ENCODE results near the gene PIGC. TPM values are rescaled to one million over a fixed set of nuclear protein-coding genes. Genes with fewer than 3 reads are reported as not detected.

The PIGC gene
- total RNA-seq, 1 donor from 2014 or later = 30.5 TPM

DNA sequence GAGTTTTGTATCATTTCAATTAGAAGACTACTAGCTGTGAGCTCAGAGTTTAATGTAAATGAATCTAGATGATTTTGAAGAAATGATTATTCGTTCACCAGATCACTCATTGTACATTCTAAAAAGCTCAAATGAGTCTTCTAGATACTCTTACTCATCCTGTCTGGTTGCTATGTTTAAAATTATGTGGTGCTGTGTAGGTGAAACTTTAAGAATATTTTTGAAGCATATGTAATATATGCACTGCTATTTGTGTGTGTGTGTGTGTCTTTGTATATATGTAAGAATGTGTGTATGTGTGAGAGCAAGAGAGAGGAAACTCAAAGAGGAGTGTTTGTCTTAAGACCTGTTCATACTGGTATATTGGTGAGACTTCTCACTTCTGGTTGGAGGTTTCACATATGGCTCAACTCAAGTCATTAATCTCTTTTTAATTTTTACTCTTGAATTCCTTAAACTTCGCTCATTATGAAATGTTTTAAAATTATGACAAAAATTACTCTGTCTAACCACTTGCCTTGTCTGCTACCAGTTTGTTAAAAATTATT, 32.0 kb downstream of the PIGC start:
- TF ChIP-seq CTCF (IDR thresholded peaks at IDR 0.05) = no peak
- no peak overlapping the region for H3K27ac Mint-ChIP-seq (ENCODE audit: unreplicated experiment)
- H3K36me3 Mint-ChIP-seq (ENCODE audit: unreplicated experiment) = peaks cover 14% of the 10 kb centered on the region
- H3K27me3 Mint-ChIP-seq (ENCODE audit: unreplicated experiment) = no peaks in the 10 kb centered on the region
- no peak overlapping the region for H3K4me3 Mint-ChIP-seq (ENCODE audit: unreplicated experiment)
- no peaks in the 10 kb centered on the region for H3K9me3 Mint-ChIP-seq (ENCODE audit: unreplicated experiment)
- DNase-seq (ENCODE audit: extremely low spot score, unreplicated experiment) = no peak
- peaks cover 11% of the 10 kb centered on the region for H3K4me1 Mint-ChIP-seq (ENCODE audit: unreplicated experiment)

DNA sequence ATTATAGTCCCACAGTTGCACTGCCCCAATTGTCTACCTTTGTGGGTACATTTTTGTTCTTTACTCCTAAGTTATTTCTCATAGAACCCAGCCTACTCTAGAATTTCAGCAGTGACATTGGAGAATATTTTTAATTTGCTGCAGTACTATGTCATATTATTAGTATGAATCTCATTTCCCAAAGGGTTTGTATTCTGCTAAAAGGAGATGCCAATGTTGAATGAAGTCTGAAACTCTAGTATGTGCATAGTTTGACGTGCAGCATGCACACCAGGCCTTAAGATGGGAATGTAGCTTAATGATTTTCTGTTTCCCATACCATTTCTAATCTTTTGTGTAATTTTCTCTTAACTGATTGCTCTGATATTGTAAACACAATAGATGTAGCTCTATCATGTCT, 33.8 kb downstream of the PIGC start:
- Mint-ChIP-seq H3K4me3 (ENCODE audit: unreplicated experiment) (no peak overlapping the region), H3K4me1 (ENCODE audit: unreplicated experiment) (peaks cover 11% of the 10 kb centered on the region), H3K36me3 (ENCODE audit: unreplicated experiment) (peaks cover 14% of the 10 kb centered on the region), H3K27ac (ENCODE audit: unreplicated experiment) (no peak overlapping the region), H3K27me3 (ENCODE audit: unreplicated experiment) (no peaks in the 10 kb centered on the region), H3K9me3 (ENCODE audit: unreplicated experiment) (no peaks in the 10 kb centered on the region)
- DNase-seq (ENCODE audit: extremely low spot score, unreplicated experiment) = no peak
- no peak for TF ChIP-seq CTCF (IDR thresholded peaks at IDR 0.05)

- Mint-ChIP-seq H3K27me3 (ENCODE audit: unreplicated experiment) (no peaks in the 10 kb centered on the region), H3K9me3 (ENCODE audit: unreplicated experiment) (no peaks in the 10 kb centered on the region), H3K4me1 (ENCODE audit: unreplicated experiment) (peaks cover 11% of the 10 kb centered on the region), H3K4me3 (ENCODE audit: unreplicated experiment) (no peak overlapping the region), H3K27ac (ENCODE audit: unreplicated experiment) (no peak overlapping the region), H3K36me3 (ENCODE audit: unreplicated experiment) (peaks cover 14% of the 10 kb centered on the region)
- no peak for TF ChIP-seq CTCF (IDR thresholded peaks at IDR 0.05)
- no peak for DNase-seq (ENCODE audit: extremely low spot score, unreplicated experiment)
Observed at GRCh38 chr1:172408958-172409357, 34.9 kb downstream of the PIGC start.

DNA sequence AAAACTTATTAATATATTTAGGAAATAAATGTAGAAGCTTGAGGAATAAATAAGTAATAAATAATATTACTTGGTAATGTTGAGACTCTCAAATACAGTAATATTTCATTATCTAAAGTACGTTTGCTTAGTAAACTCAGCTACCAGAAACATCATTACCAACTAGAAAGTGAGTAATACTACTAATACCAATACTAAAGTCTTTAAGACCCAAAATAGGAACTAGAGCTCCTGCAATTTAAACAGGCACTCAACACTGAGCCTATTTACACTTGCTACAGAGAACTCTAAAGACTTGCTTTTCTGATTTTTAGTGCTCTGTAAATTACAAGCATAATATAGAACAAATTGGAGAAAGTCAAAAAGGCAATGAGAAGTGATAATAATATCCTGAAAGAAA, 36.9 kb downstream of the PIGC start:
- H3K36me3 Mint-ChIP-seq (ENCODE audit: unreplicated experiment) = no peaks in the 10 kb centered on the region
- H3K9me3 Mint-ChIP-seq (ENCODE audit: unreplicated experiment) = no peaks in the 10 kb centered on the region
- no peaks in the 10 kb centered on the region for H3K27me3 Mint-ChIP-seq (ENCODE audit: unreplicated experiment)
- H3K27ac Mint-ChIP-seq (ENCODE audit: unreplicated experiment) = no peak overlapping the region
- peaks cover 11% of the 10 kb centered on the region for H3K4me1 Mint-ChIP-seq (ENCODE audit: unreplicated experiment)
- no peak overlapping the region for H3K4me3 Mint-ChIP-seq (ENCODE audit: unreplicated experiment)
- DNase-seq (ENCODE audit: extremely low spot score, unreplicated experiment) = no peak
- no peak for TF ChIP-seq CTCF (IDR thresholded peaks at IDR 0.05)

DNA sequence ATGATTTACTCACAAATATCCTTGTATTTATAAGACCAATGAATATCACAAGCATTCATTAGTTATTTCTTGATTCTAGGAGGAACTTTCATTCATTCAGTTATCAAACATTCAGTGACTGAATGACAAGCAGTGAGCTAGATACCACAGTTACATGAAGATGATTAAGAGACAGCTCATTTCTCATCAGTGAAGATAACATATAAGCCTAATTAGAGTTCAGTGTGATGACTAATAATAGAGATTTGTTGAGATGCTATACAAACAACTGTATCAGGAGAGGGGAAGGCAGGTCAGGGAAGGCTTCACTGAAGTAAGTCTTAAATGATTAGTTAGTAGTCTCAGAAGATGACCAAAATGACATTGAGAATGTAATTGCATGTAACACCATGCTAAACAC, 38.0 kb downstream of the PIGC start:
- Mint-ChIP-seq H3K36me3 (ENCODE audit: unreplicated experiment) (no peaks in the 10 kb centered on the region), H3K9me3 (ENCODE audit: unreplicated experiment) (no peaks in the 10 kb centered on the region), H3K4me1 (ENCODE audit: unreplicated experiment) (peaks cover 18% of the 10 kb centered on the region), H3K4me3 (ENCODE audit: unreplicated experiment) (no peak overlapping the region), H3K27me3 (ENCODE audit: unreplicated experiment) (no peaks in the 10 kb centered on the region), H3K27ac (ENCODE audit: unreplicated experiment) (no peak overlapping the region)
- no peak for DNase-seq (ENCODE audit: extremely low spot score, unreplicated experiment)
- TF ChIP-seq CTCF (IDR thresholded peaks at IDR 0.05) = no peak

All from osteocyte (in vitro differentiated cells).